Stimulated activated naive B cell treated with anti-CD40 and anti-IgM and Interleukin-4, amounts not matched to agents 10 μg/mL and 1 μg/mL and 100 μg/mL, for 72 hours (primary cell): Measurements from ENCODE around the gene SPECC1.
"Not testable (repeated sequence)": the region's sequence is repeated elsewhere in the genome, so short reads cannot be mapped to it uniquely, and the experiment has no call there.

Experiments
- ATAC-seq, 2 donors: fragments of 150-1000 bp; cut with Tn5 transposase; replicated peaks; 2 replicates each; pipeline ENCODE4 v1.10.0; 2021; ENCODE audit warnings: moderate library complexity in 1 of 2
- DNase-seq: peaks from one replicate; pipeline ENCODE4 v3.0.0; 2021
- H3K27ac Mint-ChIP-seq: one replicate; pipeline ENCODE4 v1.8.0; 2022; ENCODE audit warnings: mild to moderate bottlenecking, mixed read lengths
- H3K27me3 Mint-ChIP-seq, 2 donors: one replicate each; pipeline ENCODE4 v1.8.0; 2022; ENCODE audit warnings: mixed read lengths in 2 of 2
- H3K36me3 Mint-ChIP-seq, 2 donors: one replicate each; pipeline ENCODE4 v1.8.0; 2022; ENCODE audit warnings: mixed read lengths in 2 of 2, mild to moderate bottlenecking in 1 of 2
- H3K4me1 Mint-ChIP-seq, 2 donors: one replicate each; pipeline ENCODE4 v1.8.0; 2022; ENCODE audit warnings: mixed read lengths in 2 of 2, mild to moderate bottlenecking in 1 of 2
- H3K4me3 Mint-ChIP-seq, 2 donors: one replicate each; pipeline ENCODE4 v1.8.0; 2022; ENCODE audit warnings: mild to moderate bottlenecking in 2 of 2, mixed read lengths in 2 of 2, moderate library complexity in 1 of 2
- H3K9me3 Mint-ChIP-seq, 2 donors: one replicate each; pipeline ENCODE4 v1.8.0; 2022; ENCODE audit warnings: mixed read lengths in 2 of 2, mild to moderate bottlenecking in 1 of 2

SPECC1 gene

DNA sequence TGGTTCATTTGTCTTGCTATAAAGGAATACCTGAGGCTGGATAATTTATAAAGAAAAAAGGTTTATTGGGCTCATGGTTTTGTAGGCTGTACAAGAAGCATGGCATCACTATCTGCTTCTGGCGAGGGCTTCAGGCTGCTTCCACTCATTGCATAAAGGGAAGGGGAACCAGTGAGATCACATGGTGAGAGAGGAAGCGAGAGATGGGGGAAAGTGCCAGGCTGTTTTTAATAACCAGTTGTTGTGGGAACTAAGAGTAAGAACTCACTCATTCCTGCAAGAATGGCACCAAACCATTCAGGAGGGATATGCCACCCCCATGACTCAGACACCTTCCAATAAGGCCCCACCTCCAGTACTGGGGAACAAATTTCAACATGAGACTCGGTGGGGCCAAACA is 24.3 kb downstream of the SPECC1 start:
- Mint-ChIP-seq H3K4me3 (no peak overlapping the region), H3K4me1 (peaks cover 5 to 10% of the 10 kb centered on the region in 2 donors), H3K27me3 (peaks cover 0 to 6% of the 10 kb centered on the region in 2 donors), H3K9me3 (peaks cover 0 to 4% of the 10 kb centered on the region in 2 donors), H3K27ac (no peak overlapping the region), H3K36me3 (peaks cover 0 to 3% of the 10 kb centered on the region in 2 donors)
- ATAC-seq (peak in 1 of 2 donors; percentile 52), DNase-seq (no peak)

DNA sequence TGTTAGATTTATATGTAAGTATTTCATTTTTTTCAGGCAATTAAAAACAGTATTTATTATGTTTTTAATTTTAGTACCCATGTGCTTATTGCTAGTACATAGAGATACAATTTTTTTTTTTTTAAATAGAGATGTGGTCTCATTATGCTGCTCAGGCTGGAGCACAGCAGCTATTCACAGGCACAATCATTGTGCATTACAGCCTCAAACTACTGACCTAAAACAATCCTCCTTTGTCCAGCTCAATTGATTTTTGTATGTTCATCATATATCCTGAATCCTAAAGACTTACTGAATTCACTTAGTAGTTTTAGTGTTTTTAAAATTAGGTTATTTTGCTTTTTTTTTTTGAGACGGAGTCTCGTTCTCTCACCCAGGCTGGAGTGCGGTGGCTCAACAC is 26.3 kb downstream of the SPECC1 start:
- Mint-ChIP-seq H3K27ac (no peak overlapping the region), H3K4me3 (no peak overlapping the region), H3K9me3 (peaks cover 0 to 4% of the 10 kb centered on the region in 2 donors), H3K4me1 (peaks cover 5 to 10% of the 10 kb centered on the region in 2 donors), H3K27me3 (no peaks in the 10 kb centered on the region), H3K36me3 (peaks cover 0 to 3% of the 10 kb centered on the region in 2 donors)
- DNase-seq (no peak), ATAC-seq (no peak)

DNA sequence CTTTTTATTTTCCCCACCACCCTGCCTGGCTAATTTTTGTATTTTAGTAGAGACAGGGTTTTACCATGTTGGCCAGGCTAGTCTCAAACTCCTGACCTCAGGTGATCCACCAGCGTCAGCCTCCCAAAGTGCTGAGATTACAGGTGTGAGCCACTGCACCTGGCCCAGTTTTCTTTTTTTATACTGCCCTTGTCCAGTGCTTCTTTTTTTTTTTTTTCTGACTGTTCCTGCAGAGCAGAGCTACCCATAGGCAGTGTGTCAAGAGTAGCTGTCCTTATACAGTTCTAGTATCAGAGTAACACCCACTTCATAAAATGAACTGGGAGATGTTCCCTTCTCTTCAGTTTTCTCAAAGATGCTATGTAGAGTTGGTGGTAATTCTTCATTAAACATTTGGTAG is 28.1 kb downstream of the SPECC1 start:
- H3K27me3 Mint-ChIP-seq, H3K9me3 Mint-ChIP-seq, H3K4me1 Mint-ChIP-seq, H3K4me3 Mint-ChIP-seq, H3K36me3 Mint-ChIP-seq, ATAC-seq, H3K27ac Mint-ChIP-seq, DNase-seq: not testable (repeated sequence)

DNA sequence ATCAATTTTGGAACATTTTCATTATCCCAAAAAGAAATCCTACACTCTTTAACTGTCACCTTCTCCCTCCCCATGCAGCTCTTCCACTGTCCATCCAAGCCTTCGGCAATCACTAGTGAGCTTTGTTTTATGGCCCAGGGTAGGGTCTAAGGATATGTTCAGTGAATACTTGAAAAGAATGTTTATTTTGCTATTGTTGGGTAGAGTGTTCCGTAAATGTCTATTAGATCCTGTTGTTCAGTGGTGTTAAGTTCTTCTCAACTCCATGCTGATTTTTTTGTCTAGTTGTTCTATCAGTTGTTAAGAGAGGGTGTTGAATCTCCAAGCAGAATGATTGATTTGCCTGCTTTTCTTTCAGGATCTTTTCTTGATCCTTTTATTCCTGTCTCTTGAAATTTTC is 29.9 kb downstream of the SPECC1 start:
- H3K4me1 Mint-ChIP-seq: no peaks in the 10 kb centered on the region
- H3K27me3 Mint-ChIP-seq: no peaks in the 10 kb centered on the region
- ATAC-seq (no peak), DNase-seq (no peak)
- no peaks in the 10 kb centered on the region for H3K36me3 Mint-ChIP-seq
- H3K9me3 Mint-ChIP-seq: no peaks in the 10 kb centered on the region
- no peak overlapping the region for H3K4me3 Mint-ChIP-seq
- no peak overlapping the region for H3K27ac Mint-ChIP-seq

DNA sequence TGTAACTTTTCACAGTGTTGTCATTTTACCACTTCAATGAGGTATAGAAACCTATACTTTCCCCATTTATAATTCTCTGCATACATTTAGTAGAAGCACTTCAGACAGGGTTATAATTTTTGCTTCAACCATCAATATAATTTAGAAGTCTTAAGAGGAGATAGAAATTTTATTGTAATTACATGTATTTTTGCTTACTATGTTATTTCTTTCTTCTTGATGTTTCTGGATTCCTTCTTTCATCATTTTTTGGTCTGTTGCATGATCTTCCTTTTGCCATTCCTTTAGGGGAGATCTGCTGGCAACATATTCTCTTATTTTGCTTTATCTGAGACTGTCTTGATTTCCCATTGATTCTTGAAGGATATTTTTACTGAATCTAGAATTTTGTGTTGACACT is 31.1 kb downstream of the SPECC1 start:
- H3K27me3 Mint-ChIP-seq: no peaks in the 10 kb centered on the region
- ATAC-seq (no peak), DNase-seq (no peak)
- H3K27ac Mint-ChIP-seq: no peak overlapping the region
- no peaks in the 10 kb centered on the region for H3K4me1 Mint-ChIP-seq
- H3K4me3 Mint-ChIP-seq: no peak overlapping the region
- no peaks in the 10 kb centered on the region for H3K9me3 Mint-ChIP-seq
- no peaks in the 10 kb centered on the region for H3K36me3 Mint-ChIP-seq

DNA sequence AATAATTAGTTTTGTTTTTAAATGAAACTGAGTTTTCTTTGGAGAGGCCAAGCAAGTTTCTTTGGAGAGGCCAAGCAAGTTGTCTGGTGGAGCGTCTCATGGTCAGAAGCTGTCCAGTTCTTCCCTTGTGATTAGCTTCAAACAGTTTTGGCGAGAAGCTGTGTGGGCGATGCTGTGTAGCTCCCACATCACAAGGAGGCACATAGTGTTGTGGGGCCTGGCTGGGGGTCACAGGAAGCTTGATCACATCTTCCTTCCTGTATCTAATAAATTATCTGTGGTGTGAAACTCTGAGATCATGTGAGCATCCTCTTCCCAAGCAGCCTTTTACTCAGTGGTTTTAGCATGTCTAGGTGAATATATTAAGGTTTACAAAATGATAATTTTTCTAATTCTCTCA is 33.9 kb downstream of the SPECC1 start:
- Mint-ChIP-seq H3K9me3 (no peaks in the 10 kb centered on the region), H3K36me3 (no peaks in the 10 kb centered on the region), H3K4me3 (no peak overlapping the region), H3K27me3 (no peaks in the 10 kb centered on the region), H3K27ac (no peak overlapping the region), H3K4me1 (no peaks in the 10 kb centered on the region)
- DNase-seq (no peak), ATAC-seq (no peak)

DNA sequence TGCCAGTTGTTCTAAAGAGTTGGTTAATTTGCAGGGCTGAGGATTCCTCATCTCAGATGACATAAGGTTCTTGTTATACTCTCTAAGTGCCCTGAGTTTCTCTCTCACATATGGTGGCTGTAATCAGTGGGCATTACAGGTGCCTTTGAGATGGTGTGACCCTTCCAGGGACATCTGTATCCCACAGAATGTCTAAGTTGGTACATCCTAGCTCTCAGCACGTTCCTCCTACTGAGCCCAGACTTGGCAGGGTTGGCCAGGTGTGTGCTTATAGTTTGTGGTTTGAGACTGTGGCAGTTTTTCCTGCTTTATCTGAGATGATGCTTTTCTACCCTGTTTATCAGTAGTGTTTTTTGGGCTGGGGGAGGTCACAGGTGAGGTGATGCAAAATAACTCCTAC is 36.3 kb downstream of the SPECC1 start:
- Mint-ChIP-seq H3K27ac (no peak overlapping the region), H3K4me1 (no peaks in the 10 kb centered on the region), H3K4me3 (no peak overlapping the region), H3K36me3 (no peaks in the 10 kb centered on the region), H3K9me3 (no peaks in the 10 kb centered on the region), H3K27me3 (no peaks in the 10 kb centered on the region)
- ATAC-seq (no peak), DNase-seq (no peak)

DNA sequence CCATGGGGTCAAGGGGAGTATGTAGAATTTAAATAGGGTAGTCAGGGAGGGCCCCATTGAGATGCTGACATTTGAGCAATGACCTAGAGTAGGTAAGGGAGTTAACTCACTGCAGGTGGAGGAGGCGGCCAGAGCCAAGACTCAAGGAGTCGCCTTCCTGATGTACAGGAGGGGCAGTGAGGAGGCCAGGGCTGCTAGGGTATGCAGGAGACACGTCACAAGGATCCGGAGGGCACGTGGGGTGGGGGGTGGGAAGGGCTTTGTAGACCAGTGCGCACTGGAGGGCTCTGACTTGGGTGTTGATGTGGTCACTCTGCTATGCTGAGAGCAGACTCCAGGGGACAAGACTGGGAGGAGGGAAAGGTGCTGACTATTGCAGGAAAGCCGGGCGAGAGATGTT is 37.5 kb downstream of the SPECC1 start:
- no peaks in the 10 kb centered on the region for H3K27me3 Mint-ChIP-seq
- H3K27ac Mint-ChIP-seq: no peak overlapping the region
- DNase-seq: no peak
- no peaks in the 10 kb centered on the region for H3K4me1 Mint-ChIP-seq
- H3K36me3 Mint-ChIP-seq: no peaks in the 10 kb centered on the region
- no peaks in the 10 kb centered on the region for H3K9me3 Mint-ChIP-seq
- H3K4me3 Mint-ChIP-seq: no peak overlapping the region
- no peak for ATAC-seq

DNA sequence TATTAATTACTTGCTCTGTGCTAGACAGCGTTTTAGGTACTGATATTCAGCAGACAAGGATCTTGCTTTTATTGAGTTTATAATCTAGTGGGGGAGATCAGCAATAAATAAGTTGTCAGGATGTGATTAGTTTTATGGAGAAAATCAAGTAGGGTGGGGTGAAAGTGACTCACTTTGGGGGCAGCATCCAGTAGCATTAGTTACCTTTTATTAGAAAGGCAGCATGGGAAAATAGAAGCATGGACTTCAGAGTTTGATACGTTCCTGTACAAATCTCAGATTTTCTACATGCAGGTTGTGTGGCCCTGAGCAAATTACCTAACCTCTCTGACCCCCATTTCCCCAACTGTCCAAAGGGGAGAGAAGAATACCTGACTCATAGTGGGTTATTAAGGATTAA is 42.5 kb downstream of the SPECC1 start:
- Mint-ChIP-seq H3K27me3 (no peaks in the 10 kb centered on the region), H3K4me1 (no peaks in the 10 kb centered on the region), H3K27ac (no peak overlapping the region), H3K4me3 (no peak overlapping the region), H3K9me3 (peaks cover 4 to 6% of the 10 kb centered on the region in 2 donors), H3K36me3 (peaks cover 6% of the 10 kb centered on the region in 2 donors)
- DNase-seq (no peak), ATAC-seq (no peak)

DNA sequence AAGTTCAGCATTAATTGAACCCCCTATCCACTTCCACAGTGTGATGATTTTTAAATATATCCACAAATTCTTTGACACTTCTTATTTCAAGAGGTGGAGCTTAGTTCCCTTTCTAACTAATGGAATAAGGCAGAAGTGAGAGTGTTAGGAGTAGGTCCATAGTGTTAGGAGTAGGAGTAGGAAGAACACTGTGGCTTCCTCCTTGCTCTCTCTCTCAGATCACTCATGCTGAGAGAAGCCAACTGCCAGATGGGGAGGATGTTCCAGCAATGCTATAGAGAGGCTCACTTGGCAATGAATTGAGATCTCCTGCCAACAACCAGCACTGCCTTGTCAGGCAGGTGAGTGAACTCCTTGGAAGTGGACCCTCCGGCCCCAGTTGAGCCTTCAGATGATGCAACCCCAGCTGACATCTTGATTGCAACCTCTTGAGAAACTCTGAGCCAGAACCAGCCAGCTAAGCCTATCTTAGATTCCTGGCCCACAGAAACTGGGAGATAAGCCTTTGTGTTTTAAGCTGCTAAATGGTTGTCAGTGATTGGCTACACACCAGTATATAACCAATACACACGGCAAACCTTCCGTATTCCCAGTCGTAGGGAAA is 44.3 kb downstream of the SPECC1 start:
- Mint-ChIP-seq H3K36me3 (peaks cover 6% of the 10 kb centered on the region in 2 donors), H3K27ac (no peak overlapping the region)

DNA sequence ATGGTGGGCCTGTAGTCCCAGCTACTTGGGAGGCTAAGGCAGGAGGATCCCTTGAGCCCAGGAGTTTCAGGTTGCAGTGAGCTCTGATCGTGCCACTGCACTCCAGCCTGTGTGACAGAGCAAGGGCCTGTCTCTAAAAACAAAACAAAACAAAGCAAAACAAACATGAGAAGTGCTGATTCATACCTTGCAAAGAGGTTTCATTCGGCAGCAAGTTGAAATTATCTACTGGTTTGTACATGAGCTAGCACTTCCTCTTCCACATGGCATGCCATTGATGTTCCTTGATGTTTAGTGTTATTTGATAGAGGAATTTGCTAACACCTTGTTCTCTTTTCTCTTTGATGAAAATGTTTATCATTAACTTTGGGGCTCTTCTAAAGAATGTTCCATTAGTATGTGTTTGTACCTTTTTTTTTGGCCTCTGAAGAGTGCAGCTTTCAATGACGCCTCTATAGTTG is 50.6 kb downstream of the SPECC1 start:
- ATAC-seq (no peak), DNase-seq (no peak)
- Mint-ChIP-seq H3K9me3 (no peaks in the 10 kb centered on the region), H3K36me3 (no peaks in the 10 kb centered on the region), H3K4me1 (peaks cover 7 to 18% of the 10 kb centered on the region in 2 donors), H3K4me3 (no peak overlapping the region), H3K27me3 (no peaks in the 10 kb centered on the region), H3K27ac (peak overlapping the region; percentile 54)

More for the DNA sequence above, 44.3 kb downstream of the SPECC1 start:
- Mint-ChIP-seq H3K4me3 (no peak overlapping the region), H3K27me3 (no peaks in the 10 kb centered on the region), H3K9me3 (peaks cover 4 to 6% of the 10 kb centered on the region in 2 donors), H3K4me1 (no peaks in the 10 kb centered on the region)
- DNase-seq: no peak
- no peak for ATAC-seq

DNA sequence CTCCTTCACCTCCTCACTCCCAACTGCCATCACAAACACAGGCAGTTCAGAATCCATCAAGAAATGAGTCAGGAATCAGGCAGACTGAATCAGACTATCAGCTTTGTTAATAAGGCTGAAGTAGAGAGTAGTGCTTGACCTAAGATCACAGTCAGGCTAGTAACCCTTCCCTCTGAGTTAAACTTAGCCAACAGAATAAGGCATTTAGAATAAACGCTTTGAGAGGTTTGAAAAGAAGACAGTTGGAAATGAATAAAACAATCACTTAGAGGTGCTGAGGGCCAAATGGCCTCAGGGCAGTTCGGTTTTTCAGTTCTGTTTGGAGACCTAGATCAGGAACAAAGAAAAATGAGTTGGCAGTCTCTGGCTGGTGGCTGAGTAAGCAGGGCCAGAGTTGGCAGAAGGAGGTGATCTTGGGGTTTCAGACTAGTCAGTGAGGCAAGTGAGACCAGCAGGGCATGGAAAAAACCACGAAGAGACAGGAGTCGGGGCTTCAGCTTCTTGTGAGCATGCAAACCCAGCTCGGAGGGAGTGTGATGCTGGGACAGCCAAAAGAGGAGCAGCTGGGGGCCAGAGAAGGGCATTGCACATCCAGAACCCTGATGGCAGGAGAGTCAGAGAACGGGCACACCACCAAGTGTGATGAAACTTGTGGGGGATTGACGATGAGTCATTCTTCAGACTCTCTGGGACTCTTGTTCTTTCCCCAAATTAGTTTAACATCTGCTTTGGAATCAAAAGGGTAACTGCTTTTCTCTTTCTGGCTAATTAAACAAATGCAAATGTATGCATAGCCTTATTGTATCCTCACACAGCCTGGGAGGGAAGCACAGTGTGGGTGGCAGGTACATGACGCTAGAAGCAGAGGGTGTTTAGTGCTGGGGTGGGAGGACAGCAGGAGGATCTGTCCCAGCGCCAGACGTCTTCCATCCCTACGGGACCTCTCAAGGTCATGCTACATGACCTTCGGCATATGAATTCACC is 54.8 kb downstream of the SPECC1 start:
- Mint-ChIP-seq H3K9me3 (no peaks in the 10 kb centered on the region), H3K27me3 (no peaks in the 10 kb centered on the region), H3K27ac (peak overlapping the region; percentile 81), H3K36me3 (no peaks in the 10 kb centered on the region), H3K4me1 (peaks cover 12 to 26% of the 10 kb centered on the region in 2 donors), H3K4me3 (peak overlapping the region; percentile 41 to 49)
- ATAC-seq (peak; percentile 85 to 87), DNase-seq (peak; percentile 56)

DNA sequence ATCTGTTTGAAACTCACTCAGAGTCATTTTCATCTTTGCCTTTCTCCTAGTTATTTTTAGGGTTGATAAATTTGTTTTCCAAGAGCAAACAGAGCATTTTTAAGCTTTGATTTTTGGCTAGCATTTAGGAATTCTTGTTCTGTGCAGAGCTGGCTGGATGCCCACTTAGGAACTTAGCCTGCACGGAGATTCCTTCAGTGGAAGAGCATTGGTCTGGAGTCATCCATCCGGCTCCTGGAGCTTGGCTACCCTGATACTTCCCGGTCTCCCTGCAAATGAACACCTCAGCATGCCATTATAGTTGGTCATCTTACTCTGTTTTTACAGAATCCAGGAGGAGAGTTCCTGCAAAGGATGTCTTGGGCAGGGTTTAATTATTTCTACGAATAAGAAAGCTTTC is 57.1 kb downstream of the SPECC1 start:
- Mint-ChIP-seq H3K4me1 (peaks cover 12 to 26% of the 10 kb centered on the region in 2 donors), H3K27me3 (no peaks in the 10 kb centered on the region), H3K9me3 (no peaks in the 10 kb centered on the region), H3K36me3 (no peaks in the 10 kb centered on the region), H3K4me3 (no peak overlapping the region), H3K27ac (no peak overlapping the region)
- DNase-seq: no peak
- ATAC-seq: no peak

DNA sequence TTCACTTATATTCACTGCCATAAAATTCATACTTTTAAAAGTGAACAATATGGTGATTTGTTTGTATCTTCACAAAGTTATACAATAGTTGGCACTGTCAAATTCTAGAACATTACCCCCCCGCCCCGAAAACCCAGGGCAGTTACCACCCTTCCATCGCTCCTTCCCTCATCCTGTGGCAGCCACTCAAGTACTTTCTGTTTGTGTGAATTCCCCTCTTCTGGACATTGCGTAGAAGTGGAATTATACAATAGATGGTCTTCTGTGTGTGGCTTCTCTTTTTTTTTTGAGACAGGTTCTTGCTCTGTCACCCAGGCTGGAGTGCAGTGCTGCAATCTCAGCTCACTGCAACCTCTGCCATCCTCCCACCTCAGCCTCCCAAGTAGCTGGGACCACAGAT is 58.6 kb downstream of the SPECC1 start:
- ATAC-seq (no peak), DNase-seq (no peak)
- Mint-ChIP-seq H3K36me3 (no peaks in the 10 kb centered on the region), H3K4me3 (no peak overlapping the region), H3K4me1 (peaks cover 12 to 27% of the 10 kb centered on the region in 2 donors), H3K27ac (no peak overlapping the region), H3K9me3 (no peaks in the 10 kb centered on the region), H3K27me3 (no peaks in the 10 kb centered on the region)

DNA sequence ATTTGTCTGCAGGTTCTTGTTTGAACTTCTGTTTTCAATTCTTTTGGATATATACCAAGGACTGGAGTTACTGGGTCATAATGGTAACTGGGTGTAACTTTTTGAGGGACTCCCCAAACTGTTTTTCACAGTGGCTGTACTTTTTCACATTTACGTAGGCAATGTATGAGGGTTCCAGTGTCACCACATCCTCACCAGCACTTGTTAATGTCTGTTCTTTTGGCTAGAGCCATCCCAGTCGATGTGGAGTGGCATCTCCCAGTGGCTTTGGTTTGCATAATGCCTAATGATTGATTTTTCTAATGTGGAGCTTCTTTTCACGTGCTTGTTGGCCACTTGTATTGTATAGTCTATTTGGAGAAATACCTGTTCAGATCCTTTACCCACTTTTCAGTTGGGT is 59.3 kb downstream of the SPECC1 start:
- H3K36me3 Mint-ChIP-seq: no peaks in the 10 kb centered on the region
- H3K9me3 Mint-ChIP-seq: no peaks in the 10 kb centered on the region
- H3K4me1 Mint-ChIP-seq: peaks cover 20 to 29% of the 10 kb centered on the region in 2 donors
- H3K27ac Mint-ChIP-seq: no peak overlapping the region
- peaks cover 0 to 4% of the 10 kb centered on the region in 2 donors for H3K27me3 Mint-ChIP-seq
- no peak overlapping the region for H3K4me3 Mint-ChIP-seq
- no peak for DNase-seq
- ATAC-seq: no peak
